HG02970 (cell line): ENCODE data around the gene CAPN5.

ENCODE experiments used
- ATAC-seq: cut with Tn5 transposase; IDR thresholded peaks from one replicate; pipeline ENCODE4 v1.9.1; 2021; ENCODE audit warnings: mild to moderate bottlenecking, moderate library complexity, moderate number of reproducible peaks; ENCODE audit not compliant: unreplicated experiment, low FRiP score

The CAPN5 gene

GRCh38 chr11:77062924-77063323 is 3.8 kb upstream of the CAPN5 start:
- no peak for ATAC-seq

- ATAC-seq: no peak
These were observed 3.4 kb upstream of the CAPN5 start for GRCh38 chr11:77063407-77063806.

DNA sequence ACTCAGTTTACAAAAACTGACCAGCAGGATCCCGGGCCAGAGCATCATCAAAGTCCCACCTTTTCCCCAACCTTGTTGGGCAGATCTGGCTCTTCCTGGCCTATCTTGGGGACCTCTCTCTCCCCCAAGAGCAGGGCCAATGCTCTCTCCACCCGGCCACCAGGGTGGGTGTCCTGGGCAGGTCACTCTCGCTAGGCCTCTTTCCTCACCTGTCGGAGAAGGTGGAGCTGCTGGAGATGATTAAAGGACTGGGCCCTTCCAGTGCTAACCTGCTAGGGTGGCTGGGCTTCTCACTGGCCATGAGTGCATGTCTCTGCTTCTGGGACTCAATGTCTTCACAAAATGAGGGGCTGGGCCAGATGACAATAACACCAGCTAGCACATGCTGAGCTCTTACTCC is 2.9 kb upstream of the CAPN5 start:
- ATAC-seq: no peak

DNA sequence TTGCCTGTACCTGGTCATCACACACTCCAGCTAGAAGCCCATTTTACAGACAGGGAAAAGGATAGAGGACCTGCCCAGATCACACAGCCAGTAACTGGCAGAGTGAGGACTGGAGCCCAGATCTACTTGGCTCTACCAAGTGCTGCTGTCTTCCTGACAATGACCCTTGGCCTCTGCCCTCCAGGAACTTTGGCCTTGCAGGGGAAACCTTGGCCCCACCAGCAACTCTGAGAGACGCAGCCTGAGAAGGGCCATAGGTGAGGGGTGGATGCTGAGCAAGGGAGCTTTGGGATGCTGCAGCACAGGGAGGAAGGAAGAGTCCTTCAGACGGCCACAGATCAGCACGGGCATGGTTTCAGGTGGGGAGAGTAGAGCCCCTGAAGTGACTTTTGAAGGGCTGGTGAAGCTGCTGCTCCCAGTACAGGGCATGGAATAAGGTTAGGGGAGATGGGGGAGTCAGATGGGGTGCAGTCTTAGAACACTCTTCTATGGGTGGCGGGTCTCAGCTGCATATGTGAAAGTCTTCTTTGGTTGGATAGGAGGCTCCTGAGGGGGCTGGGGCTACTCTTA is 2.0 kb upstream of the CAPN5 start:
- ATAC-seq: no peak

DNA sequence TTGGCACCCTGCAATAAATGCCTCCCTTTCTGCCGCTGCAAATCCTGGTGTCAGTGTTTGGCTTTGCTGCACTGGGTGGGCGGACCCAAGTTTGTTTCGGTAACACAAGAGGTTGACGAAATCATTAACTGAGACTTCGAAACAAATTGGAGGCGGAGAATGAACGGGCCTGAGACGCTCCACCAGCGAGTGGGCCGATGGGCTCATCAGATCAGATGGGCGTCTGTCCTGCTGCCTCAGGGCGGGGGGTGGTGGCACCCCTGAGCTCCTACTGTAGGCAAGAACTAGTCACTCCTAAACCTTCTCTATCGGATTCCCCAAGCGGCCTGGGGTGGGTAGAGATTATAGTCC is 918 bp upstream of the CAPN5 start:
- ATAC-seq: no peak

DNA sequence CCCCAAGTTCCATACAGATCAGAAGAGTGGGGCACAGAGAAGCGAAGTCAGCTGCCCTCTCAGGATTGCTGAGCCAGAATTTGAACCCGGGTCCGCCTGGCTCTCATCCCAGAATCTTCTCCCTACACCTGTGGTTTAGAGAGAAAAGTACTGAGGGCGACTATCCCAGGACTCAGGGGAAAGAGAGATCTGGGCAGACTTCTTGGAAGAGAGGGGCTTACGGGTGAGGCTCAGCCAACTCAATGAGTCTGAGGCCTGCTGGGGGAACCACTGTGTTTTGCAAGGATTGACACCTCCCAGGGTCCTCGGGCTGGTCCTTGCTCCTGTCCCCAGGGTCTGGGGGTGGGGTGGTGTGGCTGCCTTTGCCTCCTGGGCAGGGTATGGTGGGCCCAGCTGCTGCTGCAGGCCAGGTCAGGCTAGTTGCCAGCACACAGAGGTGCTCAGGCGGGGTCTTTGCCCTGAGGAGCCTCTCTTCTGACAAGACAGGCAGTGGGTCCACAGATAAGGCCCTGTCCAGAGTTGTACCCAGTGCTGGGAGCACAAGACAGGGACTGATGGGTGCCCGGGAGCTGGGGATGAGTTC is 1.2 kb downstream of the CAPN5 start:
- ATAC-seq: no peak

DNA sequence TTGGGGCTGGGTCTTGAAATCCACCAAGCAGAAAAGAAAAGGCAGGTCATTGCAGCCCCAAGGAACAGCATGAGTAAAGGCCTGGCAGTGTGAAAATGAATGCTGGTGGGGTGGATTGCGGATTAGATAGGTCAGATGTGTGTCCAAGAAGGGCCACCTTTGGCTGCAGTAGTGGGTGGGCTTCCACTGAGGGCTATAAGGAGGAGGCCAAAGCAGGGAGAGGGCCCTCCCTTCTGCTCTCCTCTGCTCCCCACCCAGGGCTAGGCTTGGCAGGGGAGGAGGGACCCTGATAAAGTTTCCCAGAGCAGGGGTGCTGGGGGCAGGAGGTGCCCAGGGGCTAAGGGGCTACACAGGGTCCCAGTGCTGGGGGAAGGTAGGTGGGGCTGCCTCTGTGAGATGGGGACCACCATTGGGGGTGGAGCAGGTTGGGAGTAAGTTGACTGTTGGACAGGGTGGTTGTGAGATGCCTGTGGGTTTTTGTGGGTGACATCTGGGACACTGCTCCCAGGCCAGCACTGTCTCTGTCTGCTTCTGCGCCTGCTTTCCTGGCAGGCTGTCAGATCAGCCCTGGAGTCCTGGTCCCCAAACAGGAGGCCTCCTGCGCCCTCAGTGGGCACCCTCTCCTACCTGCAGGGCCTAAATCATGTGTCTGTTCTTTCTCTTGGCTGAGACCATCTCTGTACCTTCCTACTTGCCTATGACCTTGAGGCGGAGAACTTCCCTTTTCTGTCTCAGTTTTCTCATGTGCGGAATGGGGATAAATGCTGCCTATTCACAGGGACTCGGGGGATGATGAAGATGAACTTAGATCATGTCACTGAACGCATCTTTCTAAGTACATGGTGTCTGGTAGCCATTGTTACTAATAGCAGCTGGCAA is 1.9 kb downstream of the CAPN5 start:
- ATAC-seq: no peak

- ATAC-seq: no peak
These were observed 2.7 kb downstream of the CAPN5 start for GRCh38 chr11:77069336-77069968.

DNA sequence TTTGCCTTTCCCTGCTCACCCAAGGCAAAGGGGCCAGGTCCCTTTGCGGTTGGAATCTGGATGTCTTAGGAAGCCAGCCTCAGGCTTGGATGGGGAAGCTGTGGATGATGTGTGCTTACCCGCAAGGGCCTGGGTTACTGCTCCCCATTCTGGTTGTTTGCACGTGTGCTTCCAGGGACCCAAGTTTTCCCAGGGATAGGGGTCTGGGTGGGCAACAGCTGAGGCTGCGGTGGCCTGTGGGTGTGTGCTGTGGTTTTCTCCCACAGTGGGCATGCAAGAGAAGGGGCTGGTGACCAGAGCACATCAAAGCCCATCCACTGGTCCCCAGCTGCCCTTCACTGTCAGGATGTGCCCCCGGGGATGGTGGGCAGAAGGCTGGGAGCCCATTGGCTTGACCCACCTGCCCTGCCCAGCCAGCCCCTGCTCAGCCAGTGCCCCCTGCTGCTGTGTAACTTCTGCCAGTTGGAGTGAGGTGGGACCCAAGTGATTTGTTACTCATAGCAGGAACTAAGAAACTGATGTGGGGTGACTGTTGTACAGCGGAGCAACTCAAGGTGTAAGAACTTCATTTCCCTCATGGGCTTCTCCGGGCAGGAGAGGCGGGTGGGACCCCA is 3.3 kb downstream of the CAPN5 start:
- ATAC-seq: no peak

- ATAC-seq: no peak
These were observed 4.3 kb downstream of the CAPN5 start for GRCh38 chr11:77071077-77071476.

DNA sequence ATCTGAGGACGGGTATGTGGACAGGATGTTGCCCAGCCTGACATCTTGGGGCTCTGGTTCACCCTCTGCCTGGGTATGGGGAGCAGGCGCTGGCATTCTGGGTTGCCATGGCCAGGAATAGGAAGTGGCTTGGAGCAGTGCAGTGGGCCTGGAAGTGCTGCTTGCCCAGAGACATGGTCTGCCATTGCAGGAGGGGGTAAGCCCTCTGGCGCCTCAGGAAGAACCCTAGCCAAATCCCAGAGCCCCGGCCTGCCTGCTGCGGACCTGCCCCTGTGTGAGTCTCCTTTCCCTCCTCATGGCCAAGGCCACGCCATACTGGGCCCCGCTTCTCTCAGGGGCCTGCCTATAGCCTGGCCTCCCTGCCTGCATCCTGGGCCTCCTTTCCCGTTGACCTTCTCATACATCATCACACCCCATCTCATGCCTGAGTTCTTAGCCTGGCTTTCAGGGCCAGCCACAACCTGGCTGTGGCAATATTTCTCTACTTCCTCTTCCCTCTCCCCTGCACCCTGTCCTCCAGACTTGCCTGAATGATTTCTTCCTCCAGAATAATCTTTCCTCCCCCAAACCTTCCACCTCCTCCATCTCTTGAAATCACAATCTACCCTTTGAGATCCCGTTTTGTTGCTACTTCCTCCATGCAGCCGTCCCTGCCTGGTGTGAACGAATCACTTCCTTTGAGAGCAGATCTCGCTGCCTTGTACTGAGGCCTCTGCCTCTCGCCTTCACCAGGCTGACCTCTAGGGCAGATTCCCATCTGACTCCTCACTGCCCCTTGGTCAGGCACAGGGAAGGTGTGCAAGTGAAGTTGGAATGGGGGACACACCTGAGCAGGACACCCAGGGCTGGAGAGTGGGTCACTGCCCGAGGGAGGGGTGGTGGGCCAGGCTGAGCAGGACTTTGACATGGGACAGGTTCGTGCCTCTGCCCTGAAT is 5.2 kb downstream of the CAPN5 start:
- no peak for ATAC-seq

- ATAC-seq: no peak
These were observed 6.1 kb downstream of the CAPN5 start for GRCh38 chr11:77072851-77073327.

DNA sequence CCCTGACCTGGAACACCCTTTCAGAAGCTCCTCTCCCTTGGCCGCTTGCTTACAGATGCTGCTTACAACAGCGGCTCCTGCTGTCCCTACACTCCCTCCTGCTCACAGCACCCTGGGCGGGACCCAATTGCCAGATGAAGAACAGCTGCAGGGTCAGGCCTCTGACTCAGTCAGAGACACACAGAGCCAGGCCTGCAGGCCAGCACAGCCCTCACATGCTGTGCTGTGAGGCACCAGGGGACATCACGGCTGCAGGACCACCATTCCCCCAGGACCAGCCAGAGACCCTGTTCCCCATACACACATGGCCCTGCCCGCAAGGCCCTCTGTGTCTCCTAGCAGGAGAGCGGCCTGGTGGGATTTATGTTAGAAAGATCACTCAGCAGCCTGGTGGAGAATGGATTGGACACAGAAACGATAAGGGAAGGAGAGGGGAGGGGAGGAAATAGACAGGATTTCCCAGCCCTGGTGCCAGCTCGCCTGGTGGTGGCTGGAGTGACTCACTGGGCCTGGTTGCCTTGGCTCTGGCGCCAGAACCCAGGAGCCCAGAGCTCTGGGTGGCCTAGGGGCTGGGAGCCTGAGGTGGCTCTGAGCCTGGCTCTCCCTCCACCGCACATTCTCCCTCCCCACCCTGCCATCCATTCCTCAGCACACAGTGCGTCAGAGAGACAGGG is 6.7 kb downstream of the CAPN5 start:
- no peak for ATAC-seq

GRCh38 chr11:77074205-77074604 is 7.4 kb downstream of the CAPN5 start:
- ATAC-seq: no peak

GRCh38 chr11:77074626-77075221 is 8.0 kb downstream of the CAPN5 start:
- no peak for ATAC-seq

- no peak for ATAC-seq
These were observed 8.7 kb downstream of the CAPN5 start for GRCh38 chr11:77075425-77075905.

GRCh38 chr11:77079666-77080065 is 12.9 kb downstream of the CAPN5 start:
- ATAC-seq: no peak

GRCh38 chr11:77080643-77081210 is 14.0 kb downstream of the CAPN5 start:
- ATAC-seq: no peak
